Sciatic nerve (tissue), 2 donors: Measurements from ENCODE around the gene TEX264. TPM values are rescaled to one million over a fixed set of nuclear protein-coding genes. Genes with fewer than 3 reads are reported as not detected.
"Not testable (repeated sequence)": the region's sequence is repeated elsewhere in the genome, so short reads cannot be mapped to it uniquely, and the experiment has no call there.

ENCODE experiments used
- ATAC-seq: fragments of 200-7000 bp; cut with Tn5 transposase; one replicate; pipeline ENCODE4 v1.9.1; 2020; ENCODE audit warnings: mild to moderate bottlenecking, moderate library complexity
- DNase-seq: peaks from one replicate; pipeline ENCODE4 v3.0.0-alpha.2; 2020; ENCODE audit warnings: low spot score
- intact Hi-C: fragments of 100-400 bp; cut with DNase I; formaldehyde crosslinking; loops from one replicate; pipeline ENCODE4 v1.14.2; 2022
- total RNA-seq: library from RNA; stranded (reverse); fragmentation: NEBNext Ultra II Directional; extraction: Animal tissue kit (Norgen Biotek cat#: 25700); gene quantifications from one replicate; pipeline ENCODE4 v1.2.1, GENCODE V29; 2021
- donor health status: DM: no; HTN: no; CAD: no.
- donor health status: DM: no; HTN: no; CAD: no.

The TEX264 gene
- 35.8 TPM for total RNA-seq

GRCh38 chr3:51670823-51671733 lies at the start of gene TEX264:
Gene TEX264 (plus strand): TSS chr3:51671252. CDS start chr3:51674305, 3,053 bp downstream.
- DNase-seq (peak; percentile 94), ATAC-seq (peak; percentile 94)
- intact Hi-C loops = no loop called here

- DNase-seq (no peak), ATAC-seq (no peak)
- intact Hi-C loops = no loop called here
Observed at GRCh38 chr3:51622413-51622812, 48.6 kb upstream of the TEX264 start.

GRCh38 chr3:51622868-51623267 lies 48.2 kb upstream of the TEX264 start:
- DNase-seq (no peak), ATAC-seq (no peak)
- intact Hi-C loops = no loop called here

- DNase-seq = no peak
- ATAC-seq = no peak
- intact Hi-C loops = no loop called here
Observed at GRCh38 chr3:51630513-51630912, 40.5 kb upstream of the TEX264 start.

GRCh38 chr3:51637144-51637940 lies 33.7 kb upstream of the TEX264 start:
- intact Hi-C loops = no loop called here
- no peak for ATAC-seq
- DNase-seq = no peak

- intact Hi-C loops = no loop called here
- ATAC-seq (peak; percentile 75), DNase-seq (no peak)
Observed at GRCh38 chr3:51637941-51638471, 33.0 kb upstream of the TEX264 start.

GRCh38 chr3:51642462-51642861 lies 28.6 kb upstream of the TEX264 start:
- ATAC-seq (no peak), DNase-seq (no peak)
- intact Hi-C loops = no loop called here

- DNase-seq (no peak), ATAC-seq (no peak)
- intact Hi-C loops = no loop called here
Observed at GRCh38 chr3:51646091-51646490, 25.0 kb upstream of the TEX264 start.

GRCh38 chr3:51652103-51652502 lies 18.9 kb upstream of the TEX264 start:
- ATAC-seq, DNase-seq, intact Hi-C loops: not testable (repeated sequence)

GRCh38 chr3:51653409-51653808 lies 17.6 kb upstream of the TEX264 start:
- not testable (repeated sequence) for ATAC-seq, DNase-seq

GRCh38 chr3:51657234-51657633 lies 13.8 kb upstream of the TEX264 start:
- ATAC-seq (no peak), DNase-seq (no peak)
- intact Hi-C loops = no loop called here

More at GRCh38 chr3:51653409-51653808, 17.6 kb upstream of the TEX264 start:
- intact Hi-C loops = not testable (repeated sequence)

GRCh38 chr3:51659942-51660341 lies 11.1 kb upstream of the TEX264 start:
- no peak for ATAC-seq
- intact Hi-C loops = no loop called here
- DNase-seq = no peak

- DNase-seq (no peak), ATAC-seq (no peak)
- intact Hi-C loops = no loop called here
Observed at GRCh38 chr3:51662456-51662855, 8.6 kb upstream of the TEX264 start.

GRCh38 chr3:51668756-51669155 lies 2.3 kb upstream of the TEX264 start:
- ATAC-seq (no peak), DNase-seq (peak; percentile 51)
- intact Hi-C loops = no loop called here

- ATAC-seq (peak; percentile 60), DNase-seq (peak; percentile 90)
- intact Hi-C loops = no loop called here
Observed at GRCh38 chr3:51669241-51670052, 1.6 kb upstream of the TEX264 start.

GRCh38 chr3:51670053-51670822 lies 814 bp upstream of the TEX264 start:
- intact Hi-C loops = no loop called here
- ATAC-seq (no peak), DNase-seq (peak; percentile 47)

GRCh38 chr3:51671734-51672475 lies 853 bp downstream of the TEX264 start:
- DNase-seq = peak; percentile 75
- intact Hi-C loops = no loop called here
- ATAC-seq = peak; percentile 72
